CD4-positive, CD25-positive, alpha-beta regulatory T cell (primary cell): Measurements from ENCODE around the gene CCDC40. TPM values are rescaled to one million over a fixed set of nuclear protein-coding genes. Genes with fewer than 3 reads are reported as not detected.
A peak's percentile ranks its signal among the peaks of the same experiment; 100 is the strongest.

Experiments
- ATAC-seq, 2 donors: fragments of 150-1000 bp; cut with Tn5 transposase; one replicate each; pipeline ENCODE4 v1.10.0; 2021; ENCODE audit warnings: low read depth in 2 of 2, moderate number of reproducible peaks in 2 of 2, moderate library complexity in 1 of 2
- DNase-seq, 3 donors: peaks; one replicate each; pipeline versions ENCODE4 v3.0.0 to v3.0.0-alpha.2; 2012 to 2022; ENCODE audit warnings: mixed read lengths in 1 of 3
- H3K27ac ChIP-seq: one replicate; pipeline ENCODE4 v1.7.0; 2013; ENCODE audit warnings: mild to moderate bottlenecking, low read length; ENCODE audit not compliant: insufficient read depth, poor library complexity, severe bottlenecking
- H3K27me3 ChIP-seq: one replicate; pipeline ENCODE4 v1.7.0; 2013; ENCODE audit warnings: low read length; ENCODE audit not compliant: control insufficient read depth, insufficient read depth
- H3K36me3 ChIP-seq: one replicate; pipeline ENCODE4 v1.7.0; 2013; ENCODE audit warnings: mild to moderate bottlenecking, low read length, moderate library complexity; ENCODE audit not compliant: control insufficient read depth, insufficient read depth
- H3K4me1 ChIP-seq: 2 replicates; pipeline ENCODE4 v1.7.0; 2013; ENCODE audit warnings: mild to moderate bottlenecking, low read length; ENCODE audit not compliant: insufficient read depth, control insufficient read depth, poor library complexity, severe bottlenecking
- H3K4me3 ChIP-seq: one replicate; pipeline ENCODE4 v1.7.0; 2013; ENCODE audit warnings: low read depth, mild to moderate bottlenecking, low read length, moderate library complexity
- H3K9me3 ChIP-seq, 2 experiments: 1 replicate in 1 of 2; 2 replicates in 1 of 2; pipeline ENCODE4 v1.7.0; 2013; ENCODE audit warnings: low read length in 2 of 2, mild to moderate bottlenecking in 1 of 2, moderate library complexity in 1 of 2; ENCODE audit not compliant: control insufficient read depth in 2 of 2
- H3K27ac Mint-ChIP-seq, 3 donors: one replicate each; pipeline ENCODE4 v1.8.0; 2020 to 2022; ENCODE audit warnings: mild to moderate bottlenecking in 3 of 3, mixed read lengths in 3 of 3, moderate library complexity in 2 of 3
- H3K27me3 Mint-ChIP-seq: one replicate; pipeline ENCODE4 v1.8.0; 2022; ENCODE audit warnings: mild to moderate bottlenecking, mixed read lengths
- H3K36me3 Mint-ChIP-seq: one replicate; pipeline ENCODE4 v1.8.0; 2020; ENCODE audit warnings: mixed read lengths
- H3K4me1 Mint-ChIP-seq, 4 donors: one replicate each; pipeline ENCODE4 v1.8.0; 2020 to 2022; ENCODE audit warnings: mixed read lengths in 4 of 4, mild to moderate bottlenecking in 1 of 4
- H3K4me3 Mint-ChIP-seq, 4 donors: one replicate each; pipeline ENCODE4 v1.8.0; 2020 to 2022; ENCODE audit warnings: mild to moderate bottlenecking in 4 of 4, mixed read lengths in 4 of 4, moderate library complexity in 3 of 4
- H3K9me3 Mint-ChIP-seq, 7 donors: one replicate each; pipeline ENCODE4 v1.8.0; 2020 to 2022; ENCODE audit warnings: mixed read lengths in 7 of 7, mild to moderate bottlenecking in 3 of 7, moderate library complexity in 2 of 7
- polyA plus RNA-seq, 4 donors: library from polyadenylated mRNA; unstranded; fragments of 300-500 nt; fragmentation: Illumina TruSeq; gene quantifications; one replicate each; pipeline ENCODE4 v1.2.3, GENCODE V29; 2021
- total RNA-seq: library from RNA; stranded (reverse); gene quantifications from one replicate; pipeline ENCODE4 v1.2.3, GENCODE V29; 2022

CCDC40 gene
- total and polyA plus RNA-seq, 5 donors from 2014 or later, result 0.32 TPM; not detected in 4

GRCh38 chr17:79996291-79996690 is 40.2 kb upstream of the CCDC40 start:
- Histone ChIP-seq H3K36me3 (no peaks in the 10 kb centered on the region), H3K9me3 (no peaks in the 10 kb centered on the region), H3K27me3 (no peaks in the 10 kb centered on the region), H3K4me1 (peaks cover 37% of the 10 kb centered on the region), H3K27ac (peak overlapping the region; percentile 91), H3K4me3 (peak overlapping the region; percentile 77)
- H3K4me1 Mint-ChIP-seq, result peaks cover 13 to 64% (median 31%) of the 10 kb centered on the region in 4 donors
- DNase-seq (peak in 1 of 3 donors; percentile 11), ATAC-seq (no peak)
- peaks cover 0 to 5% (median 0%) of the 10 kb centered on the region in 7 donors for H3K9me3 Mint-ChIP-seq
- no peaks in the 10 kb centered on the region for H3K27me3 Mint-ChIP-seq
- H3K4me3 Mint-ChIP-seq, result peak overlapping the region; percentile 27 to 89 (median 64)
- no peaks in the 10 kb centered on the region for H3K36me3 Mint-ChIP-seq
- H3K27ac Mint-ChIP-seq, result peak overlapping the region; percentile 38 to 97 (median 97)

DNA sequence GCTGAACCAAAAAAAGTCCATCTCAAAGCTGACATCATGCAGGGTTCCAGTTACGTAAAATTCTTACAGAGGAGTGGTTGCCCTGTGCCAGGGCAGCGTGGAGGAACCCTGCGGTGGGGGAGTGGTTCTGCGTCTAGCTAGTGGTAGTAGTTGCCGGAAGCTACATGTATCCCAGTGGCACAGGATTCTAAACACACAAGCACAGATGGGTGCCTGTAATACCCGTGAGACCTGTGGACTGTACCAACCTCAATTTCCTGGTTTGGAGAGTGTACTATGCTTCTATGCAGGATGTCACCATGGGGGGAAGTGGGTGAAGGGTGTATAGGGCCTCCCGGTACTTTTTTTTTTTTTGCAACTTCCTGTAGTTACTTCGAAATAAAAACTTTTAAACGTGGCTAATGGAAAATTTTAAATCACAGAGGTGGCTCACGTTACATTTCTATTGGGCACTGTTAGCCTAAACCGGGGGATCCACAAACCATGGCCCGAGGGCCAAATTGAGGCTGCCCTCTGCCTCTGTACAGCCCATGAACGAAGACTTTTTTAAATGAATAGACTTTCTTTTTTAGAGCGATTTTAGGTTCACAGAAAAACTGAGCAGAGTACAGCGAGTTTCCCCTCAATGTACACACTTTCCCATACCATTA is 39.3 kb upstream of the CCDC40 start:
- DNase-seq (peak; percentile 52 to 97 (median 90)), ATAC-seq (peak; percentile 99 to 100)
- Histone ChIP-seq H3K27me3 (no peaks in the 10 kb centered on the region), H3K4me1 (peaks cover 31% of the 10 kb centered on the region), H3K9me3 (no peaks in the 10 kb centered on the region), H3K27ac (peak overlapping the region; percentile 91), H3K36me3 (no peaks in the 10 kb centered on the region), H3K4me3 (peak overlapping the region; percentile 77)
- Mint-ChIP-seq H3K27me3 (no peaks in the 10 kb centered on the region), H3K4me1 (peaks cover 13 to 61% (median 31%) of the 10 kb centered on the region in 4 donors), H3K36me3 (no peaks in the 10 kb centered on the region), H3K4me3 (peak overlapping the region; percentile 84 to 94 (median 87)), H3K27ac (peak overlapping the region; percentile 87 to 97 (median 97)), H3K9me3 (peaks cover 0 to 5% (median 0%) of the 10 kb centered on the region in 7 donors)

DNA sequence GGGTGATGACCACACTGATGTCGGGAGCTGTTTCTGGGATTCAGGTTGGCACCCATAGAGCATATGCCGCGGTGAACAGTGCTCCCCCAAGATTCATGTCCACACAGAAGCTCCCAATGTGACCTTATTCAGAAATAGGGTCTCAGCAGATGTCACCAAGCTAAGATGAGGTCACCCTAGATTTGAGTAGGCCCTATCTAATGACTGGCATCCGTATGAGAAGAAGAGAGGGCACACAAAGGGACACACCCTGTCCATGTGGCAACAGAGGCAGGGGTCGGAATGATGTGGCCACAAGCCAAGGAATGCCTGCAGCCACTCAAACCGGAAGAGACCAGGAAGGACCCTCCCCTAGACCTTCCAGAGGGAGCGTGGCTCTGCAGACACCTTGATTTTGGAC is 36.3 kb upstream of the CCDC40 start:
- H3K4me1 ChIP-seq, result peaks cover 25% of the 10 kb centered on the region
- H3K27me3 ChIP-seq, result no peaks in the 10 kb centered on the region
- H3K9me3 Mint-ChIP-seq, result peaks cover 0 to 5% (median 0%) of the 10 kb centered on the region in 7 donors
- no peak overlapping the region for H3K27ac ChIP-seq
- H3K4me1 Mint-ChIP-seq, result peaks cover 13 to 38% (median 24%) of the 10 kb centered on the region in 4 donors
- H3K36me3 Mint-ChIP-seq, result no peaks in the 10 kb centered on the region
- peak overlapping the region in 2 of 3 donors; percentile 20 to 36 for H3K27ac Mint-ChIP-seq
- no peaks in the 10 kb centered on the region for H3K27me3 Mint-ChIP-seq
- no peak overlapping the region for H3K4me3 ChIP-seq
- no peak for DNase-seq
- H3K9me3 ChIP-seq, result no peaks in the 10 kb centered on the region
- no peak overlapping the region for H3K4me3 Mint-ChIP-seq
- ATAC-seq, result no peak
- H3K36me3 ChIP-seq, result no peaks in the 10 kb centered on the region

- Histone ChIP-seq H3K4me3 (no peak overlapping the region), H3K36me3 (no peaks in the 10 kb centered on the region), H3K9me3 (no peaks in the 10 kb centered on the region), H3K27me3 (no peaks in the 10 kb centered on the region), H3K4me1 (peaks cover 27% of the 10 kb centered on the region), H3K27ac (no peak overlapping the region)
- DNase-seq (no peak), ATAC-seq (no peak)
- peaks cover 0 to 5% (median 0%) of the 10 kb centered on the region in 7 donors for H3K9me3 Mint-ChIP-seq
- no peak overlapping the region for H3K27ac Mint-ChIP-seq
- no peaks in the 10 kb centered on the region for H3K27me3 Mint-ChIP-seq
- H3K4me1 Mint-ChIP-seq, result peaks cover 15 to 36% (median 22%) of the 10 kb centered on the region in 4 donors
- H3K36me3 Mint-ChIP-seq, result no peaks in the 10 kb centered on the region
- H3K4me3 Mint-ChIP-seq, result no peak overlapping the region
Observed at GRCh38 chr17:80000981-80001775, 35.3 kb upstream of the CCDC40 start.

GRCh38 chr17:80002070-80002641 is 34.3 kb upstream of the CCDC40 start:
- no peaks in the 10 kb centered on the region for H3K27me3 ChIP-seq
- H3K9me3 ChIP-seq, result no peaks in the 10 kb centered on the region
- Mint-ChIP-seq H3K27ac (no peak overlapping the region), H3K4me1 (peaks cover 8 to 26% (median 14%) of the 10 kb centered on the region in 4 donors), H3K4me3 (no peak overlapping the region), H3K27me3 (no peaks in the 10 kb centered on the region), H3K36me3 (no peaks in the 10 kb centered on the region), H3K9me3 (peaks cover 0 to 2% (median 0%) of the 10 kb centered on the region in 7 donors)
- H3K27ac ChIP-seq, result no peak overlapping the region
- H3K4me3 ChIP-seq, result no peak overlapping the region
- peaks cover 17% of the 10 kb centered on the region for H3K4me1 ChIP-seq
- no peaks in the 10 kb centered on the region for H3K36me3 ChIP-seq
- DNase-seq, result no peak
- no peak for ATAC-seq

GRCh38 chr17:80002690-80003490 is 33.6 kb upstream of the CCDC40 start:
- Mint-ChIP-seq H3K9me3 (no peaks in the 10 kb centered on the region), H3K4me1 (peaks cover 2 to 19% (median 9%) of the 10 kb centered on the region in 4 donors), H3K27me3 (no peaks in the 10 kb centered on the region), H3K36me3 (no peaks in the 10 kb centered on the region), H3K4me3 (no peak overlapping the region), H3K27ac (peak overlapping the region in 1 of 3 donors; percentile 36)
- ATAC-seq, result no peak
- Histone ChIP-seq H3K4me3 (no peak overlapping the region), H3K4me1 (peaks cover 10% of the 10 kb centered on the region), H3K36me3 (no peaks in the 10 kb centered on the region), H3K27ac (no peak overlapping the region), H3K9me3 (no peaks in the 10 kb centered on the region), H3K27me3 (no peaks in the 10 kb centered on the region)
- no peak for DNase-seq

DNA sequence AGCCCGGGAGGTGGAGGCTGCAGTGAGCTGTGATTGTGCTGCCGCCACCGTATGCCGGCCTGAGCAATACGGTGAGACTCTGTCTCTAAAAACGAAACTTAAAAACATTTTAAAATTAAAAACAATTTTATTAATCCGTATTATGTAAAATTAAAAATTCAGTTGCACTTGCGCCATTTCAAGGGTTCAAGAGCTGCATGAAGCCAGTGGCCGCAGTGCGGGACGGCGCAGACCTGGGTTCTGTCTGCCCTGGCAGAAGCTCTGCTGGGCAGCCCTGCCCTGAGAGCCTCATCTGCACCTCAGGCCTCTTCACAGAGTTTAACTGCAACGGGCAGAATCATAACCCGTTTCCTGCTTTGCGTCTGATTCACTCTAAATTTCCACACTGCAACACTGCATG is 32.5 kb upstream of the CCDC40 start:
- H3K27me3 ChIP-seq, result no peaks in the 10 kb centered on the region
- Mint-ChIP-seq H3K27ac (peak overlapping the region in 1 of 3 donors; percentile 54), H3K36me3 (no peaks in the 10 kb centered on the region), H3K9me3 (no peaks in the 10 kb centered on the region), H3K27me3 (no peaks in the 10 kb centered on the region), H3K4me3 (no peak overlapping the region), H3K4me1 (peaks cover 3 to 18% (median 6%) of the 10 kb centered on the region in 4 donors)
- ATAC-seq (no peak), DNase-seq (no peak)
- no peaks in the 10 kb centered on the region for H3K9me3 ChIP-seq
- H3K27ac ChIP-seq, result no peak overlapping the region
- peaks cover 5% of the 10 kb centered on the region for H3K4me1 ChIP-seq
- no peaks in the 10 kb centered on the region for H3K36me3 ChIP-seq
- H3K4me3 ChIP-seq, result no peak overlapping the region
